ENCODE results near the gene ZCCHC14.
"Not testable (repeated sequence)": the region's sequence is repeated elsewhere in the genome, so short reads cannot be mapped to it uniquely, and the experiment has no call there.

Gene ZCCHC14

DNA sequence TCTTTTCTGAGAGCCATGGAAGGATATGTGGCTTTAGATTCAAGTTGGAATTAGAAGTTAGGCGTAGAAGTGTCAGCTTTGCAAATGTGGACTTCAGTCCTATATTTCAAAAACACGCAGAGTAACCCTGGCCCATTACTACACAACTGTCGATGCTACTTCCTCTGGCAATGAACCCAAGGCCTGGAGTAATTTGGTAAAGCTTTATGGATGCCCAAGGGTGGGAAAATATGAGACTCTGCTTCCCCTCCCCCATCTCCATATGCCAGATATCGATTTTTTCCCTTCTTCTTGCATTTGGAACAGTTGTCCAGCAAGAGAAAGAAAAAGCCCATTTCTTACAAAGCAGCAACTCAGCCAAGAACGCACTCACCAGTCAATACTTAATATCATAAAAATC, 103.6 kb downstream of the ZCCHC14 start:
- Mint-ChIP-seq H3K4me1 (peaks cover 54% of the 10 kb centered on the region), H3K4me3 (no peak overlapping the region), H3K27me3 (ENCODE audit: low read depth, poor library complexity) (no peaks in the 10 kb centered on the region), H3K36me3 (ENCODE audit: low read depth) (no peaks in the 10 kb centered on the region), H3K9me3 (no peaks in the 10 kb centered on the region), H3K27ac (no peak overlapping the region)
- no peak for DNase-seq
- TF ChIP-seq, protein P1, sequence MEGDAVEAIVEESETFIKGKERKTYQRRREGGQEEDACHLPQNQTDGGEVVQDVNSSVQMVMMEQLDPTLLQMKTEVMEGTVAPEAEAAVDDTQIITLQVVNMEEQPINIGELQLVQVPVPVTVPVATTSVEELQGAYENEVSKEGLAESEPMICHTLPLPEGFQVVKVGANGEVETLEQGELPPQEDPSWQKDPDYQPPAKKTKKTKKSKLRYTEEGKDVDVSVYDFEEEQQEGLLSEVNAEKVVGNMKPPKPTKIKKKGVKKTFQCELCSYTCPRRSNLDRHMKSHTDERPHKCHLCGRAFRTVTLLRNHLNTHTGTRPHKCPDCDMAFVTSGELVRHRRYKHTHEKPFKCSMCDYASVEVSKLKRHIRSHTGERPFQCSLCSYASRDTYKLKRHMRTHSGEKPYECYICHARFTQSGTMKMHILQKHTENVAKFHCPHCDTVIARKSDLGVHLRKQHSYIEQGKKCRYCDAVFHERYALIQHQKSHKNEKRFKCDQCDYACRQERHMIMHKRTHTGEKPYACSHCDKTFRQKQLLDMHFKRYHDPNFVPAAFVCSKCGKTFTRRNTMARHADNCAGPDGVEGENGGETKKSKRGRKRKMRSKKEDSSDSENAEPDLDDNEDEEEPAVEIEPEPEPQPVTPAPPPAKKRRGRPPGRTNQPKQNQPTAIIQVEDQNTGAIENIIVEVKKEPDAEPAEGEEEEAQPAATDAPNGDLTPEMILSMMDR (IDR thresholded peaks at IDR 0.05), result no peak

DNA sequence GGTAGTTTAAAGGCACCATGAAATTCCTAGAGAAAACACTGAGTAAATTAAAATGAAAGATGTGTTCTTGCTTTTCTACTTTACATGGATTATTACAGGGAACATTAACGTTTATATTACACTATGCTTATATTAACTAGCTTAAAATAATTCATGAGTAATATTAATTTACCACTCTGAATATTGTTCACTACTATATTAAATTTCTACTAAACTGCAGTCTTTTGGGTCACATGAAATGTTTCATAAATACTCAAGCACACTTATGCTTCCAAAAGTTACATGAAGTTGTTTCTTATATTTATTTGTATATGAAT, 104.0 kb downstream of the ZCCHC14 start:
- peak overlapping the region; percentile 56 for H3K4me3 Mint-ChIP-seq
- TF ChIP-seq, protein P1 (IDR thresholded peaks at IDR 0.05), result no peak
- DNase-seq, result no peak
- no peaks in the 10 kb centered on the region for H3K36me3 Mint-ChIP-seq (ENCODE audit: low read depth)
- H3K4me1 Mint-ChIP-seq, result peaks cover 49% of the 10 kb centered on the region
- H3K27me3 Mint-ChIP-seq (ENCODE audit: low read depth, poor library complexity), result peaks cover 3% of the 10 kb centered on the region
- peak overlapping the region; percentile 96 for H3K27ac Mint-ChIP-seq
- no peaks in the 10 kb centered on the region for H3K9me3 Mint-ChIP-seq

- peak overlapping the region; percentile 56 for H3K4me3 Mint-ChIP-seq
- no peaks in the 10 kb centered on the region for H3K9me3 Mint-ChIP-seq
Observed at GRCh38 chr16:87387942-87388817, 104.6 kb downstream of the ZCCHC14 start.

GRCh38 chr16:87384875-87385167, 108.0 kb downstream of the ZCCHC14 start:
- Mint-ChIP-seq H3K4me3 (peak overlapping the region; percentile 81), H3K27ac (peak overlapping the region; percentile 78), H3K4me1 (peaks cover 66% of the 10 kb centered on the region)
- DNase-seq; H3K36me3 Mint-ChIP-seq (ENCODE audit: low read depth); H3K27me3 Mint-ChIP-seq (ENCODE audit: low read depth, poor library complexity); H3K9me3 Mint-ChIP-seq: not testable (repeated sequence)

More at GRCh38 chr16:87387942-87388817, 104.6 kb downstream of the ZCCHC14 start:
- Mint-ChIP-seq H3K36me3 (ENCODE audit: low read depth) (no peaks in the 10 kb centered on the region), H3K27ac (peak overlapping the region; percentile 96), H3K27me3 (ENCODE audit: low read depth, poor library complexity) (peaks cover 4% of the 10 kb centered on the region), H3K4me1 (peaks cover 43% of the 10 kb centered on the region)
- peak; percentile 73 for DNase-seq
- TF ChIP-seq, protein P1 (IDR thresholded peaks at IDR 0.05), result no peak

DNA sequence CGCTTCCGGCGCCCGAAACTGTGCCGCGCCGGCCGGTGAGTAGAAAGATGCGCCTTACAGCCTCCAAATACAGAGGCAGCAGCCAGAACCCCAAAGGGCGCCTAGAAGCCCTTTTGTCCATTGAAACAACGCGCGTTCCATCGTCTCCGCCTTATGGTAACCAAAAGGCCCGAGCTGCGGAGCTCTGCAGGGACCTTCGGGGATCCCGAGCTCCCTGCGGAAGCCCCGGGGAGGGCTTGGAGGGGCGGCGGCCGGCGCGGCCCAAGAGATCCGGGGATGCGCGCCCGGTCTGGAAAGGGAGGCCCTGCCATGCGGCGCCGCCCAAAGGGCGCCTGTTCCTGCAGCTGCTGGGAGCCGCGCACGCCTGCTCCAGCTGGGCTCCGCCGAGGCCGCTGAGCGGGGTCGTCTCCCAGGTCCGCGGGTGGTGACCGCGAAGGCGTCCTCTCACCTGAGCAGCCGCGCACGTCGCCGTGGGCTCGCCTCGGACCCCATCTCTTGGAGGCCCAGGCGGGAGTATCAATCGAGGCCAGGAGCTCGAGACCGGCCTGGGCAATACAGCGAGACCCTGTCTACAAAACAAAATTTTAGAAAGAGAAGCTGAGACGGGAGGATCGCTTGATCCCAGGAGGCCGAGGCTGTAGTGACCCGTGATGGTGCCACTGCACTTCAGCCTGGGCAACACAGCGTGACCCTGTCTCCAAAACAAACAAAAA, 108.5 kb downstream of the ZCCHC14 start:
- TF ChIP-seq, protein P1 (IDR thresholded peaks at IDR 0.05), result no peak
- peaks cover 62% of the 10 kb centered on the region for H3K4me1 Mint-ChIP-seq
- peak overlapping the region; percentile 81 for H3K4me3 Mint-ChIP-seq
- H3K9me3 Mint-ChIP-seq, result peaks cover 8% of the 10 kb centered on the region
- peak; percentile 75 for DNase-seq
- H3K36me3 Mint-ChIP-seq (ENCODE audit: low read depth), result peaks cover 12% of the 10 kb centered on the region
- peaks cover 4% of the 10 kb centered on the region for H3K27me3 Mint-ChIP-seq (ENCODE audit: low read depth, poor library complexity)
- peak overlapping the region; percentile 92 for H3K27ac Mint-ChIP-seq

DNA sequence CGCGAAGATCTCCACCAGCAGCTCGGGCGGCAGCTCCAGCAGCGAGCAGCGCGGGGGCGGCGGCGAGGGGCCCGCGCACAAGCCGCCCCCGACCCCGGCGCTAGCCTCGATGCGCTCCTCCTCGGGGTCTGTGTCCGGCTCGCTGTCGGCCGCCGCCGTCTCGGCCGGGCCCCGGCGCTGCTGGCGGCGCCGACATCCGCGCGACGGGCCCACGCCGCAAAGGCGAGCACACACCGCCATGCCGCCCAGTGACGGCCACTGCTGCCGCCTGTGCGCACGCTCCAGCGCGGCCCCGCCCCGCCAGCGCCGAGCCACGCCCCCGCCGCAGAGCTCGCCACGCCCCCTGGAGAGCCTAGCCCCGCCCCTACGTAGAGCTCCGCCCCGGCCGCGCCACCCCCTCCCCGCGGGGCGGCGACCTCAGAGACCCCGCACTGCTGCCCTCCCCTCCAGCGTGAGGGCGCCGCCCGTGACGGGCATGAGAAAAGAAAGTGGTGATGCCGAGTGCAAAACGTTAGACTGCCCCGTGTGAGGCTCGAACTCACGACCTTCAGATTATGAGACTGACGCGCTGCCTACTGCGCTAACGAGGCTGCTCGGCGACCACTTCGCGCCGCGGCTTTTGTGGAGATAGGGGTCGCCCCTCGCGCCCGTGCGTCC, 109.2 kb downstream of the ZCCHC14 start, which contains the start of gene FBXO31:
FBXO31 (minus strand) TSS at position 272 of the 657 bp plus-strand sequence; CDS start at position 240, 32 bp downstream.
- peak; percentile 92 for DNase-seq
- Mint-ChIP-seq H3K4me1 (peaks cover 58% of the 10 kb centered on the region), H3K27me3 (ENCODE audit: low read depth, poor library complexity) (peaks cover 4% of the 10 kb centered on the region), H3K36me3 (ENCODE audit: low read depth) (peaks cover 19% of the 10 kb centered on the region), H3K9me3 (peaks cover 13% of the 10 kb centered on the region), H3K27ac (peak within 1 kb of the TSS; percentile 92), H3K4me3 (peak within 1 kb of the TSS; percentile 84)
- TF ChIP-seq, protein P1 (IDR thresholded peaks at IDR 0.05), result no peak
